AG04450 (cell line): ENCODE data around the gene GRAP2. TPM values are rescaled to one million over a fixed set of nuclear protein-coding genes. Genes with fewer than 3 reads are reported as not detected.

ENCODE experiments used
- CTCF ChIA-PET: fragments of 300-600, 350-600 bp; formaldehyde crosslinking; extraction: SDS; loops from one replicate; lab custom pipeline; 2022; ENCODE audit warnings: antibody characterized with exemption, inconsistent platforms; lab: Charles Lee
- POLR2A ChIA-PET: fragments of 350-600 bp; formaldehyde crosslinking; extraction: SDS; loops from one replicate; lab custom pipeline; 2021; ENCODE audit warnings: antibody characterized with exemption, inconsistent platforms; lab: Yijun Ruan, JAX
- DNase-seq: peaks from one replicate; pipeline ENCODE4 v3.0.0-alpha.2; 2011; ENCODE audit warnings: low read depth, low spot score
- H3K27ac ChIP-seq: one replicate; pipeline ENCODE4 v1.5.1; 2012; ENCODE audit warnings: low read depth, low read length, control low read depth
- H3K27me3 ChIP-seq: one replicate; pipeline ENCODE4 v1.6.0; 2012; ENCODE audit warnings: low read length; ENCODE audit not compliant: control insufficient read depth, insufficient read depth
- H3K4me3 ChIP-seq: 2 replicates; pipeline ENCODE4 v1.5.1; 2011; ENCODE audit warnings: mild to moderate bottlenecking, low read depth, low read length, control low read depth
- H3K9me3 ChIP-seq: 2 replicates; pipeline ENCODE4 v1.5.1; 2012; ENCODE audit warnings: low read length; ENCODE audit not compliant: control insufficient read depth, insufficient read depth
- polyA plus RNA-seq: library from polyadenylated mRNA; depleted of rRNA; stranded (reverse); fragments of >200 nt; gene quantifications from 2 replicates; pipeline ENCODE4 v1.2.3, GENCODE V29; 2011
- TF ChIP-seq, protein P1 (sequence below): IDR thresholded peaks from 2 replicates; pipeline ENCODE4 v1.5.1; 2011; ENCODE audit warnings: low read depth, low read length, control low read depth, inconsistent platforms

The GRAP2 gene
- polyA plus RNA-seq, 1 experiment, result not detected

DNA sequence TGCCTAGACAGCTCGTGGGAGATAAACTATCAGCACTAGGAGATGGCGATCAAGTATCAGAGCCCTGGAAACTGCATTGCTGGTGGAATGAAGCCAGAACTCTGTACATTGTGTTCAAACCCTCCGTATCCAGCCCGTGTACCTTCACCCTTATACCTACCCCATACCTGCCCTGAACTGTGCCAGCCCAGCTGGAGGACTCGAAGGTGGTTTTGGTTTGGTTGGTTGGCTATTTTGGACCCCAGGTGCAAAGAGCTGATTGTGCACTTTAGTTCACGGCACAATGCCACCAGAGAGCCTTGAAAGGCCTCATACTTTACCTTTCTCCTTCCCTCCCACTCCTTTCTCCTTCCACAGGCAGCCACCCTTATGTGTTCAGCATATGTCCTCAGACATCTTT, 109.9 kb downstream of the GRAP2 start:
- Histone ChIP-seq H3K27ac (no peak overlapping the region), H3K4me3 (no peak overlapping the region), H3K27me3 (peaks cover 33% of the 10 kb centered on the region), H3K9me3 (no peaks in the 10 kb centered on the region)
- no peak for DNase-seq
- ChIA-PET POLR2A (no interaction called here), CTCF (interaction anchor here (4.7 kb wide), 1 partner anchor 13 kb away, joined by 23 read pairs; no protein-coding TSS in a partner anchor)
- TF ChIP-seq, protein P1, sequence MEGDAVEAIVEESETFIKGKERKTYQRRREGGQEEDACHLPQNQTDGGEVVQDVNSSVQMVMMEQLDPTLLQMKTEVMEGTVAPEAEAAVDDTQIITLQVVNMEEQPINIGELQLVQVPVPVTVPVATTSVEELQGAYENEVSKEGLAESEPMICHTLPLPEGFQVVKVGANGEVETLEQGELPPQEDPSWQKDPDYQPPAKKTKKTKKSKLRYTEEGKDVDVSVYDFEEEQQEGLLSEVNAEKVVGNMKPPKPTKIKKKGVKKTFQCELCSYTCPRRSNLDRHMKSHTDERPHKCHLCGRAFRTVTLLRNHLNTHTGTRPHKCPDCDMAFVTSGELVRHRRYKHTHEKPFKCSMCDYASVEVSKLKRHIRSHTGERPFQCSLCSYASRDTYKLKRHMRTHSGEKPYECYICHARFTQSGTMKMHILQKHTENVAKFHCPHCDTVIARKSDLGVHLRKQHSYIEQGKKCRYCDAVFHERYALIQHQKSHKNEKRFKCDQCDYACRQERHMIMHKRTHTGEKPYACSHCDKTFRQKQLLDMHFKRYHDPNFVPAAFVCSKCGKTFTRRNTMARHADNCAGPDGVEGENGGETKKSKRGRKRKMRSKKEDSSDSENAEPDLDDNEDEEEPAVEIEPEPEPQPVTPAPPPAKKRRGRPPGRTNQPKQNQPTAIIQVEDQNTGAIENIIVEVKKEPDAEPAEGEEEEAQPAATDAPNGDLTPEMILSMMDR, result no peak

DNA sequence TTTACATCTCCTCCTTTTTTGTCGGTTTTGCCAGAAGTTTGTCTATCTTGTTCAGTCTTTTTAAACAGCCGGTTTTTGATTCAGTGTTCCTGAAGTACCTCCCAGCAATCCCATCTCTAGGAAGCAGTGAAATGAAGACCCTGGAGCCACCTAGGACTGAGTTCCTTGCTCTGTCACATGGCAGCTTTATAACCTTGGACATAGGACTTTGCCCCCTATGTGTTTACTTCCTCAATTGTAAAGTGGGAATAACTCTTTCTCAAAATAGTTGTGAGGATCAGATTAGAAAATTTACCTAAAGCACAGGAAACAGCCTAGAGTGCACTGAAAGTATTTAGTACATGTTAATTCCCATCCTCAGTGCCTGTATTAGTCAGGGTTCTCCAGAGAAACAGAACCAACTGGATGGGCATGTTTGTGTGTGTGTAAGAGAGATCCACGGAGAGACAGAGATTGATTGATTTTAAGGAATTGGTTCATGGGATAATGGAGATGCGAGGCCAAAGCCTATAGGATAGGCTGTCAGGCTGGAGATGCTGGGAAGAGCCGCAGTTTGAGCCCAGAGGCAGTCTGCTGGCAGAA, 113.9 kb downstream of the GRAP2 start:
- Histone ChIP-seq H3K27me3 (peaks cover 40% of the 10 kb centered on the region), H3K9me3 (no peaks in the 10 kb centered on the region), H3K4me3 (no peak overlapping the region), H3K27ac (no peak overlapping the region)
- TF ChIP-seq, protein P1, result no peak
- POLR2A ChIA-PET, result no interaction called here
- no peak for DNase-seq
- CTCF ChIA-PET, result interaction anchor here (0.5 kb wide), 1 partner anchor 329 kb away, joined by 4 read pairs; no protein-coding TSS in a partner anchor

DNA sequence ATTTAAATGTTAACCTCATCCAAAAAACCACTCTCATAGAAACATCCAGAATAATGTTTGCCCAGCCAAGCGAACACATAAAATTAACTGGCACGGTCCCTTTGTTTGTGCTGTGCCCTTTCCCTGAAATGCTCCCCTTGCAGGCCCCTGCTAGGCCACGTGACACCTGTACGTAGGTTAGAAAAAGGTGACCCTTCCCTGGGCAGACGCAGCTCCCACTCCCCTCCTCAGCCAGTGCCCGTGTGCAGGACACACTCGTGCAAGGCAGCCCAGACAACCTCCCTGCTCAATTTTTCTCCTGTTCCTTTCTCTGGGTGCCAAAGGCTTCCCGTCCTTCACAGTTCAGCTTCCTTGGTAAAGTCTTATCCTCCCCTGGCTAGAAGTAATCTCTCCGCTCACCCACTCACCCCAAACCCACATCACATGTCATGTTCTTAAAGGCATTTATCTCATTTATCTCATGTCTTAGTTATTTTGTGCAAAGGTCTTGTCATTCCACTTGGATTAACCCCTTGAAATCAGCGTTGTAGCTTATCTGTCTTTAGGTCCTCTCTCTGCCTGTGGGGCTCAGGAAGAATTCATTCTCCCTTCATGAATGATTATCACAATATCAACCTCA, 114.6 kb downstream of the GRAP2 start:
- no peaks in the 10 kb centered on the region for H3K9me3 ChIP-seq
- H3K27ac ChIP-seq, result no peak overlapping the region
- TF ChIP-seq, protein P1, result no peak
- no peak overlapping the region for H3K4me3 ChIP-seq
- CTCF ChIA-PET, result interaction anchor here (0.8 kb wide), 1 partner anchor 481 kb away, joined by 3 read pairs; no protein-coding TSS in a partner anchor
- DNase-seq, result no peak
- POLR2A ChIA-PET, result no interaction called here
- peaks cover 33% of the 10 kb centered on the region for H3K27me3 ChIP-seq

DNA sequence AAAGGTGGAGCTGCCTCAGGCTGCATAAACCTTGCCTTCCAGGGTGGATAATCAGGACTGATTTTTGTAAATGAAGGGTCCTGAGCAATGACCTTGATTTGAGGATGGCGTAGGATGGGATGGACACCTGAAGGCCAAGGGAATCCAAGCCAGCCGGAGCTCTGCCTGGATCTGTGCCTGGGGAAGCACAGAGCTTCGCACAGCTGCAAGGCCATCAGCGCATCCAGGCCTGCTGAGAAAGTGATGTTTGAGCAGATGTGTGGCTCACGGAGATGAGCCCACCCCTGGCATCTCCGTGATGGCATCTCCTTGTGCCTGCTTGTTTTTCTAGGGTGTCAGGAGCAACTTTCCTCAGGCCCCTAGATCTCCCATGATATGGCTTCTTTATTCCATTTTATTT, 117.2 kb downstream of the GRAP2 start:
- no peaks in the 10 kb centered on the region for H3K9me3 ChIP-seq
- H3K27me3 ChIP-seq, result peaks cover 28% of the 10 kb centered on the region
- no peak overlapping the region for H3K27ac ChIP-seq
- TF ChIP-seq, protein P1, result no peak
- no peak for DNase-seq
- POLR2A ChIA-PET, result no interaction called here
- CTCF ChIA-PET, result interaction anchor here (1.9 kb wide), 1 partner anchor 483 kb away, joined by 8 read pairs; no protein-coding TSS in a partner anchor
- no peak overlapping the region for H3K4me3 ChIP-seq

DNA sequence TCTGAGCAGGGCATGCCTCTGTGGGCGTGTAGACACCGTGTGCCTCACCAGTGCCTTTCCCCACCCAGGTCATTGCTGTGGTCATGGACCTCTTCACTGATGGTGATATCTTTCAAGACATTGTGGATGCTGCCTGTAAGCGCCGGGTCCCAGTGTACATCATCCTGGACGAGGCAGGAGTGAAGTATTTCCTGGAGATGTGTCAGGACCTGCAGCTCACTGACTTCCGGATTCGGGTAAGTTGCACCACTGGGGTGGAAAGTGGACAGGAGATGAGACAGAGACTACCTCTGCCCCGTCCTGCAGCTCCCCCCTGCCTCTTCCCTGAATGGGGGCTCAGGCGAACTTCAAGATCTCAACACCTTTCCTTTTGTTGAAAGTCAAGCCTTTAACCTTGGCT, 118.2 kb downstream of the GRAP2 start:
- Histone ChIP-seq H3K4me3 (no peak overlapping the region), H3K27me3 (peaks cover 30% of the 10 kb centered on the region), H3K27ac (no peak overlapping the region), H3K9me3 (no peaks in the 10 kb centered on the region)
- no peak for DNase-seq
- TF ChIP-seq, protein P1, result no peak
- POLR2A ChIA-PET, result no interaction called here
- CTCF ChIA-PET, result interaction anchor here (0.7 kb wide), 2 partner anchors 15 to 17 kb away, joined by 4 to 9 read pairs; no protein-coding TSS in a partner anchor
